HepG2 (cell line): ENCODE measurements around the gene DMBT1. TPM values are rescaled to one million over a fixed set of nuclear protein-coding genes. Genes with fewer than 3 reads are reported as not detected.

Experiments
- ATAC-seq: fragments of 200-7000 bp; cut with Tn5 transposase; 3 replicates; pipeline ENCODE4 v1.9.1; 2020; ENCODE audit warnings: mild to moderate bottlenecking, moderate library complexity
- BruUV-seq: library from RNA; stranded (reverse); fragments of 400-500 nt; replicated peaks from 2 replicates; lab custom pipeline; 2021; lab: Mats Ljungman, UMichigan
- CTCF ChIA-PET: fragments of 300-600 bp; formaldehyde crosslinking; extraction: SDS; loops from one replicate; lab custom pipeline; 2021; ENCODE audit warnings: low total read pairs, inconsistent platforms, low intra/inter-chr PET ratio; lab: Yijun Ruan, JAX
- POLR2A ChIA-PET: fragments of 350-600 bp; sonication (Branson Sonifier 250); formaldehyde crosslinking; loops from one replicate; lab custom pipeline; 2020; ENCODE audit warnings: antibody characterized with exemption, inconsistent platforms; lab: Yijun Ruan, JAX
- DNase-seq: peaks from one replicate; pipeline ENCODE4 v3.0.0-alpha.2; 2015; ENCODE audit warnings: low spot score
- FAIRE-seq: peaks from 3 replicates; lab custom pipeline; 2011; peaks lifted over from hg19 to GRCh38; lab: Jason Lieb, UNC
- H2AFZ ChIP-seq: one replicate; pipeline ENCODE4 v1.6.1; 2011; ENCODE audit warnings: low read length, inconsistent platforms
- H3K27ac ChIP-seq: fragments of 300-600 bp; 3 replicates; pipeline ENCODE4 v1.8.0; 2011; ENCODE audit warnings: mixed run types, mild to moderate bottlenecking, mixed read lengths, low read length, inconsistent platforms; ENCODE audit not compliant: insufficient read depth; ENCODE audit errors: extremely low read length
- H3K27me3 ChIP-seq, 2 experiments: fragments of 200-600 bp in 1 of 2; 2 replicates in 1 of 2; 3 replicates in 1 of 2; pipeline versions ENCODE4 v1.6.0 to v1.8.0; 2011; ENCODE audit warnings: low read length in 2 of 2, mild to moderate bottlenecking in 2 of 2, moderate library complexity in 2 of 2, inconsistent platforms in 1 of 2; ENCODE audit not compliant: insufficient read depth in 2 of 2, control insufficient read depth in 1 of 2
- H3K36me3 ChIP-seq, 2 experiments: fragments of 200-600 bp in 1 of 2; replicated peaks in 1 of 2; 2 replicates in 1 of 2; 3 replicates in 1 of 2; pipeline versions ENCODE4 v1.5.1 to v1.8.0; 2011; ENCODE audit warnings: low read length in 2 of 2, inconsistent platforms in 1 of 2; ENCODE audit not compliant: insufficient read depth in 2 of 2, control insufficient read depth in 1 of 2
- H3K4me1 ChIP-seq: 2 replicates; pipeline ENCODE4 v1.5.1; 2012; ENCODE audit warnings: low read length, inconsistent platforms; ENCODE audit not compliant: insufficient read depth
- H3K4me2 ChIP-seq: 2 replicates; pipeline ENCODE4 v1.6.0; 2011; ENCODE audit warnings: low read depth, low read length, inconsistent platforms
- H3K4me3 ChIP-seq, 3 experiments: fragments of 200-600 bp in 1 of 3; sonication (generic), shearing (Covaris generic) in 1 of 3; replicated peaks in 1 of 3; 2 replicates each; pipeline ENCODE4 v1.5.1; 2011 to 2016; ENCODE audit warnings: low read length in 3 of 3, inconsistent platforms in 2 of 3, low read depth in 2 of 3, mild to moderate bottlenecking in 2 of 3, control low read depth in 1 of 3, mixed read lengths in 1 of 3; ENCODE audit not compliant: insufficient read depth in 1 of 3
- H3K79me2 ChIP-seq: one replicate; pipeline ENCODE4 v1.6.1; 2011; ENCODE audit warnings: low read length, inconsistent platforms; ENCODE audit not compliant: insufficient read depth
- H3K9ac ChIP-seq: 2 replicates; pipeline ENCODE4 v1.6.0; 2011; ENCODE audit warnings: mild to moderate bottlenecking, low read depth, low read length, inconsistent platforms; ENCODE audit not compliant: insufficient read depth
- H3K9me3 ChIP-seq: 2 replicates; pipeline ENCODE4 v1.5.1; 2012; ENCODE audit warnings: mild to moderate bottlenecking, low read length
- H4K20me1 ChIP-seq: 2 replicates; pipeline ENCODE4 v1.6.0; 2011; ENCODE audit warnings: inconsistent platforms, mild to moderate bottlenecking, low read length, moderate library complexity; ENCODE audit not compliant: insufficient read depth
- ATF7-NPFF ChIP-seq: sonication (generic); formaldehyde crosslinking; IDR thresholded peaks from 2 replicates; pipeline ENCODE4 v1.8.1; 2023; ENCODE audit warnings: mild to moderate bottlenecking, low read depth, missing genetic modification reagents, moderate library complexity
- ERF ChIP-seq: IDR thresholded peaks from 2 replicates; pipeline ENCODE4 v1.6.1; 2018; ENCODE audit warnings: missing biosample characterization, missing genetic modification reagents
- MBNL3 ChIP-seq: fragments of 250-450 bp; sonication (Bioruptor Pico); conservative IDR thresholded peaks from 2 replicates; pipeline ENCODE4 v1.8.0; 2022; ENCODE audit warnings: mild to moderate bottlenecking, inconsistent platforms
- NFRKB ChIP-seq: fragments of 450-650 bp; IDR thresholded peaks from 2 replicates; pipeline ENCODE4 v1.6.1; 2017
- PAWR ChIP-seq: sonication (generic); formaldehyde crosslinking; IDR thresholded peaks from 2 replicates; pipeline ENCODE4 v1.4.0; 2020; ENCODE audit warnings: missing genetic modification reagents, mild to moderate bottlenecking, borderline replicate concordance
- SAP130 ChIP-seq: IDR thresholded peaks from 2 replicates; pipeline ENCODE4 v1.6.1; 2016; ENCODE audit warnings: low read depth
- ZC3H4 ChIP-seq: sonication (generic); formaldehyde crosslinking; IDR thresholded peaks from 2 replicates; pipeline ENCODE4 v1.4.0; 2020; ENCODE audit warnings: missing genetic modification reagents, borderline replicate concordance
- ZKSCAN1 ChIP-seq: fragments of 150-350 bp; IDR thresholded peaks from 2 replicates; pipeline ENCODE4 v1.6.1; 2014; ENCODE audit warnings: low read length
- ZNF746 ChIP-seq: sonication (generic); formaldehyde crosslinking; IDR thresholded peaks from 2 replicates; pipeline ENCODE4 v1.8.0; 2022; ENCODE audit warnings: mild to moderate bottlenecking, missing genetic modification reagents
- ZNF749 ChIP-seq: sonication (generic); formaldehyde crosslinking; IDR thresholded peaks from 2 replicates; pipeline ENCODE4 v1.8.0; 2022; ENCODE audit warnings: mild to moderate bottlenecking, missing genetic modification reagents, moderate library complexity, borderline replicate concordance
- ZSCAN31 ChIP-seq: sonication (generic); formaldehyde crosslinking; IDR thresholded peaks from 2 replicates; pipeline ENCODE4 v1.5.0; 2020; ENCODE audit warnings: low read depth, mild to moderate bottlenecking, missing genetic modification reagents
- whole genome bisulfite sequencing: methylation state at CpG from one replicate; pipeline ENCODE4 v1.1.6; 2017; ENCODE audit warnings: low lambda C conversion rate; 5-methylcytosine and 5-hydroxymethylcytosine counted together
- in situ Hi-C: cut with HindIII; loops from 2 replicates; pipeline ENCODE4 v1.10.0; 2017; ENCODE audit warnings: low pct_unique_long_range_greater_than_20kb; ENCODE audit not compliant: extremely low pct_ligation_motif_present
- intact Hi-C: fragments of 100-400 bp; cut with micrococcal nuclease; formaldehyde crosslinking; loops from one replicate; pipeline ENCODE4 v1.10.0; 2022; ENCODE audit not compliant: unreplicated experiment
- polyA plus RNA-seq, 8 experiments: library from polyadenylated mRNA; depleted of rRNA in 3 of 8; stranded (reverse) in 7 of 8; unstranded in 1 of 8; fragments of >200 nt; fragmentation: Illumina TruSeq in 4 of 8; extraction: Trizol in 4 of 8; gene quantifications; 2 replicates each; pipeline versions ENCODE4 v1.2.1 to v1.2.3, GENCODE V29; 2011 to 2016; ENCODE audit warnings: low read depth in 4 of 8, missing spikeins in 1 of 8, mixed read lengths in 1 of 8; ENCODE audit not compliant: insufficient read depth in 1 of 8
- total RNA-seq, 5 experiments: library from RNA; depleted of rRNA; stranded (reverse); fragments of >200 nt; fragmentation: Illumina TruSeq; extraction: Trizol; gene quantifications; 2 replicates each; pipeline ENCODE4 v1.2.3, GENCODE V29; 2016; ENCODE audit warnings: low read depth in 1 of 5
- TF ChIP-seq, protein P1 (sequence below): sonication (generic); formaldehyde crosslinking; conservative IDR thresholded peaks from 2 replicates; pipeline ENCODE4 v1.8.0; 2022; ENCODE audit warnings: low read depth, missing genetic modification reagents
- TF ChIP-seq, protein P2 (sequence below): IDR thresholded peaks from 2 replicates; pipeline ENCODE4 v1.6.1; 2018; ENCODE audit warnings: missing genetic modification reagents

DMBT1 gene
- total and polyA plus RNA-seq, 2 of the 13 experiments (the other 11 are each of a cell fraction or from before 2014, with no cell fraction given) = not detected

DNA sequence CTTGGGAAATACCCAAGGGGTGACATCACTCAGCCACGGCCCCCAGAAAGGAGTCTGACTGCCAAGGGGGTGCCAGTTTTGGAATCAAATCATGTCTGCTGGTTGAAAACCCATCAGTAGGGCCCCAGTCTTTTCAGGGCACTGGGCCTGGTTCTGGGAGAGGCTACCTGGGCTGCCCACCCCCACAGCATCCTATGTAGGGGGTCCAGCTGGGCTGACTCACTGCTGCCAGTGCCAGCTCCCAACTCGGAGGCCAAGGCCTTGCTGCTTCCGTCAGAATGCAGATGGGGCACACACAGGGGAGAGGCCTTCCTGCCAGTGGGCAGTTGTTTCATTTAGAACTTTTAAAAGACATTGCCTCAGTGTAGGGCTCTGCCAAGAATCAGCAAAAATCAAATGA, 39.5 kb upstream of the DMBT1 start:
- H4K20me1 ChIP-seq = no peaks in the 10 kb centered on the region
- DNase-seq (no peak), FAIRE-seq (no peak)
- no peaks in the 10 kb centered on the region for H3K79me2 ChIP-seq
- H3K27me3 ChIP-seq = peaks cover 4 to 27% of the 10 kb centered on the region in 2 experiments; a peak in 2 of 5 replicates
- H3K9me3 ChIP-seq = no peaks in the 10 kb centered on the region
- no peak overlapping the region for H3K4me3 ChIP-seq
- no peak overlapping the region for H3K4me2 ChIP-seq
- WGBS = 37% methylated on average over 2 of the region's 3 CpGs
- BruUV-seq = no TSS peak
- in situ Hi-C loops = no loop called here
- H3K9ac ChIP-seq = no peak overlapping the region
- ChIA-PET POLR2A (no interaction called here), CTCF (no interaction called here)
- H2AFZ ChIP-seq = no peak overlapping the region
- peaks cover 2% of the 10 kb centered on the region for H3K4me1 ChIP-seq
- no peak overlapping the region for H3K27ac ChIP-seq
- intact Hi-C loops = no loop called here
- no peak for TF ChIP-seq ZKSCAN1
- TF ChIP-seq, protein P1, sequence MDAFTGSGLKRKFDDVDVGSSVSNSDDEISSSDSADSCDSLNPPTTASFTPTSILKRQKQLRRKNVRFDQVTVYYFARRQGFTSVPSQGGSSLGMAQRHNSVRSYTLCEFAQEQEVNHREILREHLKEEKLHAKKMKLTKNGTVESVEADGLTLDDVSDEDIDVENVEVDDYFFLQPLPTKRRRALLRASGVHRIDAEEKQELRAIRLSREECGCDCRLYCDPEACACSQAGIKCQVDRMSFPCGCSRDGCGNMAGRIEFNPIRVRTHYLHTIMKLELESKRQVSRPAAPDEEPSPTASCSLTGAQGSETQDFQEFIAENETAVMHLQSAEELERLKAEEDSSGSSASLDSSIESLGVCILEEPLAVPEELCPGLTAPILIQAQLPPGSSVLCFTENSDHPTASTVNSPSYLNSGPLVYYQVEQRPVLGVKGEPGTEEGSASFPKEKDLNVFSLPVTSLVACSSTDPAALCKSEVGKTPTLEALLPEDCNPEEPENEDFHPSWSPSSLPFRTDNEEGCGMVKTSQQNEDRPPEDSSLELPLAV (CRISPR knock-in tag) = no peak
- TF ChIP-seq, protein P2, sequence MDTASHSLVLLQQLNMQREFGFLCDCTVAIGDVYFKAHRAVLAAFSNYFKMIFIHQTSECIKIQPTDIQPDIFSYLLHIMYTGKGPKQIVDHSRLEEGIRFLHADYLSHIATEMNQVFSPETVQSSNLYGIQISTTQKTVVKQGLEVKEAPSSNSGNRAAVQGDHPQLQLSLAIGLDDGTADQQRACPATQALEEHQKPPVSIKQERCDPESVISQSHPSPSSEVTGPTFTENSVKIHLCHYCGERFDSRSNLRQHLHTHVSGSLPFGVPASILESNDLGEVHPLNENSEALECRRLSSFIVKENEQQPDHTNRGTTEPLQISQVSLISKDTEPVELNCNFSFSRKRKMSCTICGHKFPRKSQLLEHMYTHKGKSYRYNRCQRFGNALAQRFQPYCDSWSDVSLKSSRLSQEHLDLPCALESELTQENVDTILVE = no peak
- no peak for TF ChIP-seq SAP130 (CRISPR knock-in tag)
- no peak for TF ChIP-seq ZNF746 (CRISPR knock-in tag)
- no peak for TF ChIP-seq ZC3H4 (CRISPR knock-in tag)
- TF ChIP-seq, all 625 proteins: peak for 0
- H3K36me3 ChIP-seq = no peaks in the 10 kb centered on the region
- ATAC-seq = no peak

DNA sequence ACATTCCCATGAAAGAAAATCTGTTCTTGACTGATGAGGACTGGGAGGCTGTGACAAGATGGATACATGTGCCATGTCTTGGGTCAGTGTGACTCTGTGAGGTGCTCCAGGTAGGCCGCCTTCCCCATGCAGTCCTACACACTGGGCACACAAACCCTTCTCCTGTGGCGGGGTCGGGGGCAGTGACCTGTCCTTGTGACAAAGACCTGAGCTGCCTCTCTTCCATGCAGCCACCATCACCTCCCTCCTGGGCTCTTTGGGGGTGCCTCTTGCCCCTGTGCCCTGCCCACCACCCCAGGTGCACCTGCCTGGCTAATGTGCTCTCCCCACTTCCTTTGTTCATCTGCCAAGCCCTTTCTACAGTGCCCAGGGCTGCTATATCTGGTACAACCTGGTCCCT, 35.7 kb upstream of the DMBT1 start:
- BruUV-seq = no TSS peak
- Histone ChIP-seq H3K9ac (no peak overlapping the region), H3K27ac (no peak overlapping the region), H3K9me3 (no peaks in the 10 kb centered on the region), H3K27me3 (peaks cover 0 to 26% of the 10 kb centered on the region in 2 experiments; a peak in 1 of 5 replicates), H3K4me1 (peaks cover 18% of the 10 kb centered on the region), H3K36me3 (no peaks in the 10 kb centered on the region), H3K4me3 (no peak overlapping the region), H4K20me1 (no peaks in the 10 kb centered on the region), H3K79me2 (no peaks in the 10 kb centered on the region), H2AFZ (no peak overlapping the region), H3K4me2 (no peak overlapping the region)
- ChIA-PET CTCF (no interaction called here), POLR2A (no interaction called here)
- in situ Hi-C loops (no loop called here), intact Hi-C loops (loop anchor here (1.0 to 2.0 kb wide), 2 partner anchors 40 to 178 kb away; no protein-coding TSS in a partner anchor)
- DNase-seq (no peak), FAIRE-seq (no peak), ATAC-seq (no peak)
- no peak for TF ChIP-seq ERF
- no peak for TF ChIP-seq NFRKB
- no peak for TF ChIP-seq ZSCAN31 (CRISPR knock-in tag)
- TF ChIP-seq ATF7-NPFF (CRISPR knock-in tag) = no peak
- TF ChIP-seq PAWR (CRISPR knock-in tag) = no peak
- TF ChIP-seq MBNL3 = no peak
- no peak for TF ChIP-seq ZNF749 (CRISPR knock-in tag)
- 50% methylated on average over 1 of the region's 3 CpGs for WGBS
